CD4-positive, alpha-beta T cell treated with Interleukin-21 for 1 hour (primary cell): ENCODE results near the gene GPR35.

Experiments
- DNase-seq: peaks from one replicate; pipeline ENCODE4 v3.0.0-alpha.2; 2020

Gene GPR35

GRCh38 chr2:240624950-240625621 is at the start of gene GPR35:
Gene GPR35, plus strand, starts transcription at chr2:240625480. Its CDS starts 4,473 bp downstream, at chr2:240629953.
- DNase-seq, result peak; percentile 90

GRCh38 chr2:240576036-240576435 is 49.2 kb upstream of the GPR35 start:
- DNase-seq, result no peak

GRCh38 chr2:240576436-240577205 is 48.7 kb upstream of the GPR35 start:
- DNase-seq, result no peak

- DNase-seq, result no peak
These were observed 47.8 kb upstream of the GPR35 start for GRCh38 chr2:240577281-240578109.

GRCh38 chr2:240578110-240578450 is 47.2 kb upstream of the GPR35 start:
- no peak for DNase-seq

GRCh38 chr2:240578488-240578887 is 46.8 kb upstream of the GPR35 start:
- DNase-seq, result no peak

- DNase-seq, result no peak
These were observed 46.1 kb upstream of the GPR35 start for GRCh38 chr2:240579071-240579762.

GRCh38 chr2:240579771-240580614 is 45.3 kb upstream of the GPR35 start:
- DNase-seq, result peak; percentile 86

- DNase-seq, result no peak
These were observed 43.5 kb upstream of the GPR35 start for GRCh38 chr2:240581811-240582210.

- no peak for DNase-seq
These were observed 42.5 kb upstream of the GPR35 start for GRCh38 chr2:240582781-240583180.

- DNase-seq, result no peak
These were observed 41.5 kb upstream of the GPR35 start for GRCh38 chr2:240583774-240584173.

- no peak for DNase-seq
These were observed 40.7 kb upstream of the GPR35 start for GRCh38 chr2:240584486-240585031.

- no peak for DNase-seq
These were observed 40.2 kb upstream of the GPR35 start for GRCh38 chr2:240585101-240585500.

GRCh38 chr2:240585681-240586197 is 39.5 kb upstream of the GPR35 start:
- no peak for DNase-seq

GRCh38 chr2:240586198-240586918 is 38.9 kb upstream of the GPR35 start, which contains the start of gene CAPN10:
Gene CAPN10, plus strand, starts transcription at chr2:240586734. Its CDS starts 178 bp downstream, at chr2:240586912.
- DNase-seq, result peak; percentile 95

GRCh38 chr2:240586919-240587800 is 38.1 kb upstream of the GPR35 start:
- peak; percentile 59 for DNase-seq

GRCh38 chr2:240588006-240588655 is 37.1 kb upstream of the GPR35 start:
- no peak for DNase-seq

GRCh38 chr2:240588669-240589068 is 36.6 kb upstream of the GPR35 start:
- DNase-seq, result no peak

GRCh38 chr2:240589375-240589774 is 35.9 kb upstream of the GPR35 start:
- no peak for DNase-seq
